ENCODE results near the gene GNL3.

GRCh38 chr3:52694528-52695189, 8.8 kb downstream of the GNL3 start:
- TF ChIP-seq POLR2A (IDR thresholded peaks at IDR 0.05; ENCODE audit: extremely low read depth, insufficient read length) (no peak), MAX (IDR thresholded peaks at IDR 0.05; ENCODE audit: low read depth, low read length) (no peak), CTCF (IDR thresholded peaks at IDR 0.05; ENCODE audit: low read depth, low read length) (no peak)

All from NB4 (cell line).